Regular cardiac myocyte (primary cell): ENCODE results near the gene OR6N2. TPM values are rescaled to one million over a fixed set of nuclear protein-coding genes. Genes with fewer than 3 reads are reported as not detected.

Experiments used
- total RNA-seq: library from RNA; depleted of rRNA; stranded (reverse); fragments of >200 nt; gene quantifications from 2 replicates; pipeline ENCODE4 v1.2.3, GENCODE V29; 2014

The OR6N2 gene, protein sequence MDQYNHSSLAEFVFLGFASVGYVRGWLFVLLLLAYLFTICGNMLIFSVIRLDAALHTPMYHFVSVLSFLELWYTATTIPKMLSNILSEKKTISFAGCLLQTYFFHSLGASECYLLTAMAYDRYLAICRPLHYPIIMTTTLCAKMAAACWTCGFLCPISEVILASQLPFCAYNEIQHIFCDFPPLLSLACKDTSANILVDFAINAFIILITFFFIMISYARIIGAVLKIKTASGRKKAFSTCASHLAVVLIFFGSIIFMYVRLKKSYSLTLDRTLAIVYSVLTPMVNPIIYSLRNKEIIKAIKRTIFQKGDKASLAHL
- not detected in 2 replicates for total RNA-seq

DNA sequence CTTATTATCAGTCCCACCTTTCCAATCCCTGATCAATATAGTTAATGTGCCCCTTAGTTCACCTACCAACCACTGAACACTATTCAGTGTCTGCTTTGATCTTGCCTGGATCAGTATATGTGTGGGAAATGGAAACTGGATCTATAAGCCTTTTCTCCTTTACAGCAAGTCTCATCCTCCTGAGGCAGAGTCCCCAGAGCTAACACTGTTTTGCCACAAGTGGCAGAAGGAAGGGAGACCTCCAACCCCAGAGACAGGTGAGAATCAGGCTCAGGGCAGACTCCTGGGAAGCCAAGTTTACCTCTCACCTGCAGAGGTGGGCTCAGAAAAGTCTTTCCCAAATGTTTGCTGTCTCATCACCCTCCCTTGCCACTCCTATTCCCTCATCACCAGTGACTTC is at the start of gene OR6N2:
Gene OR6N2, minus strand, starts transcription at position 101 of the 400 bp plus-strand sequence. CDS start 3,569 bp downstream, outside the sequence.

DNA sequence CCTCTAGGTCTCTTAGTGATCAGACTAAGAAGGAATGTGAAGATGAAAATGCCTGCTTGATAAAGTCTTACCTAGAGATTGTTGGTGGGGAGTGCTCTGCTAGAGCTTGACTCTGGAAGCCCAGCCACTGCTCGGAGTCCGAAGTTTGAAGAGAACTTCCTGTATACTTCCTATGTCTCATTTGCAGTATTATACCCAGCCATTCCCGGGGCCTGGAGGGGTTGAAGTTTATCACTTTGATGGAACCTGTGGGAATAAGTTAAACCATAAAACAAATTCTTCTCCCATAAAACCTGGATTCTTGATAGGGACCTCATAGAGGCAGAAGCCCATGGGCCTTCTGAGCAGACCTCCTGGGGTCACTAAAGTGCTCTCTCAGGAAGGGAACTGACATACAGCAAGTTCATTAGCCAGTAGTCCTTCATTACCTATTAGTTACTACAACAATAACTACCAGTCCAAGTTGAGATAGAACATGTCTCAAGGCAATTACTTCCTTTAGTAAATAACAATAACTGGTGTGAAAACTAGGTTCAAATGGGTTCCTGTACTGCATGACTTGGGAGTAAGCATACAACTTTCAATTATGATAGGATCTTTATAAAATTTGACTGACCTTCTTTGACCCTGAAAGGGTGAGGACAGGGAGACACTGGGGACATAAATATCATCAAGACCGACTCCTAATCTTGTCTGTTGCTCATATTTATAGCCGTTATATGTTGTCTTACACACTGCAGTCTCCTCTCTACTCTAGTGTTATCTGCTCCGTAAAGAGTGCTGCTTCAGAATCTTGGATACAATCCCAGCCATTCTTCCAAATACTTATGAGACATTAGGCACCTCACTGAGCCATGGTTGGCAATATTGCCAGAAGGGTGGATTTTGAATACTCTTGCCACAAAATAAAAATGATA is 8.8 kb downstream of the OR6N2 start, which contains the start of gene OR6N1:
Gene OR6N1, minus strand, starts transcription at position 246 of the 917 bp plus-strand sequence. CDS start 5,513 bp downstream, outside the sequence.

DNA sequence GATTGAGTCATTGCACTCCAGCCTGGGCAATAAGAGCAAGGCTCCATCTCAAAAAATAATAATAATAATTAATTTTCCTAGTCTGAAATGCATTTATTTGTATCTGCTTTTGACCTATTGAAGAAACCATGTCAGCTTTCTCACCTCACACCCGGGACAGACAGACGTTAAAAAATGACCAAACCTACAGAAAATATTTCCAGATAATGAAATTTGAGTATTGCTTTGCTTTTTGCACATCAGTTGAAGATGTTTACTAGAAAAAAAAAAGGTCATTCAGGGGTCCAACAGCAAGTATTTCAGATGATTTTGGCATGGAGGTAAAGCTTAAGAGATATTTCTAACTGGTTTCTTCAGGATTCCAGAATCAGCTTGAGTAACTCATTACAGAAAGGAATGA is 26.6 kb downstream of the OR6N2 start, which contains the start of gene OR6K6:
Gene OR6K6, plus strand, starts transcription at position 301 of the 400 bp plus-strand sequence. CDS start 168 bp downstream, outside the sequence.

Other genes with a start within 250 kb of the OR6N2 start
- not detected in 2 replicates for gene OR6Y1, start 226.8 kb downstream of the OR6N2 start, total RNA-seq
- gene OR6P1, start 210.6 kb downstream of the OR6N2 start, total RNA-seq: not detected in 2 replicates
- gene OR10X1, start 201.3 kb downstream of the OR6N2 start, total RNA-seq: not detected in 2 replicates
- gene OR10Z1, start 175.9 kb downstream of the OR6N2 start, total RNA-seq: not detected in 2 replicates
- gene SPTA1, start 94.5 kb downstream of the OR6N2 start, total RNA-seq: under 0.01 and 0.19 TPM in 2 replicates
- not detected in 2 replicates for gene OR6K2, start 80.6 kb downstream of the OR6N2 start, total RNA-seq
- not detected in 2 replicates for gene OR6K3, start 60.5 kb downstream of the OR6N2 start, total RNA-seq
- not detected in 2 replicates for gene OR6K6, start 26.5 kb downstream of the OR6N2 start, total RNA-seq
- gene OR6N1, start 9.0 kb downstream of the OR6N2 start, total RNA-seq: not detected in 2 replicates
- not detected in 2 replicates for gene MNDA, start 50.1 kb upstream of the OR6N2 start, total RNA-seq
- gene PYHIN1, start 150.3 kb upstream of the OR6N2 start, total RNA-seq: not detected in 2 replicates
- 71.9 and 107 TPM in 2 replicates for gene IFI16, start 228.7 kb upstream of the OR6N2 start, total RNA-seq